H1 (cell line): ENCODE data around the gene CDK13. TPM values are rescaled to one million over a fixed set of nuclear protein-coding genes. Genes with fewer than 3 reads are reported as not detected.
A peak's percentile ranks its signal among the peaks of the same experiment; 100 is the strongest.

Experiments used
- CTCF ChIA-PET: fragments of 300-600 bp; sonication (Branson Sonifier 250); formaldehyde crosslinking; loops from one replicate; lab custom pipeline; 2021; ENCODE audit not compliant: partially characterized antibody; lab: Charles Lee
- POLR2A ChIA-PET: fragments of 300-600 bp; sonication (Branson Sonifier 250); formaldehyde crosslinking; loops from one replicate; lab custom pipeline; 2021; ENCODE audit warnings: inconsistent platforms; ENCODE audit not compliant: partially characterized antibody; lab: Charles Lee
- DNase-seq, 2 experiments: peaks; one replicate each; pipeline versions ENCODE4 v3.0.0 to v3.0.0-alpha.2; 2010 to 2022; ENCODE audit warnings: low spot score in 2 of 2, low read depth in 1 of 2, mixed read lengths in 1 of 2
- FAIRE-seq: peaks from 2 replicates; lab custom pipeline; 2011; peaks lifted over from hg19 to GRCh38; lab: Jason Lieb, UNC
- H2AFZ ChIP-seq: 2 replicates; pipeline ENCODE4 v1.8.1; 2012; ENCODE audit warnings: low read length, inconsistent platforms
- H2AK5ac ChIP-seq: 2 replicates; pipeline ENCODE4 v1.6.1; 2013; ENCODE audit warnings: low read depth, low read length
- H2BK120ac ChIP-seq: replicated peaks from 2 replicates; pipeline ENCODE3; 2013; ENCODE audit warnings: low read depth, low read length, inconsistent platforms
- H2BK12ac ChIP-seq: 2 replicates; pipeline ENCODE4 v1.6.1; 2013; ENCODE audit warnings: low read depth, low read length
- H2BK15ac ChIP-seq: 2 replicates; pipeline ENCODE4 v1.6.1; 2013; ENCODE audit warnings: low read length
- H2BK20ac ChIP-seq: 2 replicates; pipeline ENCODE4 v1.6.1; 2013; ENCODE audit warnings: low read length
- H2BK5ac ChIP-seq: 2 replicates; pipeline ENCODE4 v1.6.1; 2013; ENCODE audit warnings: low read depth, low read length
- H3K14ac ChIP-seq: 2 replicates; pipeline ENCODE4 v1.6.1; 2013; ENCODE audit warnings: inconsistent platforms; ENCODE audit not compliant: insufficient read length
- H3K18ac ChIP-seq: 2 replicates; pipeline ENCODE4 v1.6.1; 2013; ENCODE audit warnings: low read length; ENCODE audit errors: extremely low read depth
- H3K23ac ChIP-seq: 2 replicates; pipeline ENCODE4 v1.6.1; 2013; ENCODE audit warnings: inconsistent platforms; ENCODE audit not compliant: insufficient read length
- H3K23me2 ChIP-seq: 2 replicates; pipeline ENCODE4 v1.6.1; 2013; ENCODE audit warnings: low read depth, low read length
- H3K27ac ChIP-seq: 2 replicates; pipeline ENCODE4 v1.6.1; 2011; ENCODE audit warnings: low read depth, low read length, inconsistent platforms
- H3K27me3 ChIP-seq, 4 experiments: replicated peaks in 1 of 4; 1 replicate in 1 of 4; 2 replicates in 3 of 4; pipeline versions ENCODE4 v1.6.1 to v1.8.1; 2011 to 2013; ENCODE audit warnings: low read length in 3 of 4, mild to moderate bottlenecking in 3 of 4, inconsistent platforms in 2 of 4, mixed read lengths in 2 of 4, moderate library complexity in 1 of 4; ENCODE audit not compliant: control insufficient read depth in 3 of 4, insufficient read depth in 3 of 4; ENCODE audit errors: extremely low read depth in 1 of 4
- H3K36me3 ChIP-seq, 4 experiments: 2 replicates each; pipeline versions ENCODE4 v1.6.1 to v1.8.1; 2011 to 2013; ENCODE audit warnings: mild to moderate bottlenecking in 4 of 4, low read length in 3 of 4, moderate library complexity in 2 of 4, control low read depth in 1 of 4, inconsistent platforms in 1 of 4; ENCODE audit not compliant: insufficient read depth in 4 of 4, control insufficient read depth in 2 of 4
- H3K4ac ChIP-seq: replicated peaks from 2 replicates; pipeline ENCODE3; 2013; ENCODE audit warnings: low read length, low read depth, mixed read lengths, inconsistent platforms; ENCODE audit not compliant: insufficient read length
- H3K4me1 ChIP-seq, 4 experiments: replicated peaks in 1 of 4; 1 replicate in 1 of 4; 2 replicates in 3 of 4; pipeline versions ENCODE4 v1.6.1 to v1.8.1; 2011 to 2013; ENCODE audit warnings: low read length in 3 of 4, inconsistent platforms in 2 of 4, mixed read lengths in 1 of 4; ENCODE audit not compliant: insufficient read depth in 4 of 4, control insufficient read depth in 3 of 4
- H3K4me2 ChIP-seq, 2 experiments: 2 replicates each; pipeline versions ENCODE4 v1.6.1 to v1.8.1; 2011 to 2013; ENCODE audit warnings: low read depth in 2 of 2, low read length in 2 of 2, control low read depth in 1 of 2, inconsistent platforms in 1 of 2, mild to moderate bottlenecking in 1 of 2; ENCODE audit not compliant: insufficient read depth in 1 of 2
- H3K4me3 ChIP-seq, 4 experiments: fragments of 200-600, 300-600 bp in 1 of 4; sonication (generic), shearing (Covaris generic), sonication (Bioruptor Twin) in 1 of 4; 2 replicates each; pipeline versions ENCODE4 v1.5.1 to v1.8.1; 2011 to 2016; ENCODE audit warnings: low read length in 4 of 4, low read depth in 3 of 4, control low read depth in 2 of 4, inconsistent platforms in 2 of 4, mild to moderate bottlenecking in 2 of 4, mixed read lengths in 1 of 4, moderate library complexity in 1 of 4; ENCODE audit not compliant: insufficient read depth in 2 of 4; ENCODE audit errors: extremely low read depth in 1 of 4
- H3K56ac ChIP-seq: replicated peaks from 2 replicates; pipeline ENCODE3; 2013; ENCODE audit warnings: low read depth, mild to moderate bottlenecking, mixed read lengths, low read length, inconsistent platforms; ENCODE audit not compliant: insufficient read length
- H3K79me1 ChIP-seq: 2 replicates; pipeline ENCODE4 v1.6.1; 2013; ENCODE audit warnings: low read depth, low read length, control low read depth
- H3K79me2 ChIP-seq, 2 experiments: 2 replicates each; pipeline versions ENCODE4 v1.6.1 to v1.8.1; 2012 to 2013; ENCODE audit warnings: low read length in 2 of 2, mild to moderate bottlenecking in 2 of 2, inconsistent platforms in 1 of 2; ENCODE audit not compliant: insufficient read depth in 2 of 2, control insufficient read depth in 1 of 2
- H3K9ac ChIP-seq, 4 experiments: replicated peaks in 1 of 4; 1 replicate in 1 of 4; 2 replicates in 3 of 4; pipeline versions ENCODE4 v1.6.1 to v1.8.1; 2011 to 2013; ENCODE audit warnings: low read depth in 3 of 4, low read length in 3 of 4, control low read depth in 2 of 4, mild to moderate bottlenecking in 2 of 4, moderate library complexity in 2 of 4, inconsistent platforms in 1 of 4; ENCODE audit errors: extremely low read depth in 1 of 4
- H3K9me3 ChIP-seq, 2 experiments: 2 replicates each; pipeline versions ENCODE4 v1.6.1 to v1.8.1; 2012 to 2013; ENCODE audit warnings: mild to moderate bottlenecking in 2 of 2, moderate library complexity in 2 of 2, control low read depth in 1 of 2, inconsistent platforms in 1 of 2, low read depth in 1 of 2, low read length in 1 of 2, mixed read lengths in 1 of 2; ENCODE audit not compliant: insufficient read depth in 2 of 2
- H4K20me1 ChIP-seq, 2 experiments: replicated peaks in 1 of 2; 2 replicates each; pipeline versions ENCODE3 to v1.8.1; 2011 to 2013; ENCODE audit warnings: inconsistent platforms in 2 of 2, low read length in 2 of 2, mild to moderate bottlenecking in 1 of 2; ENCODE audit not compliant: insufficient read depth in 2 of 2, control insufficient read depth in 1 of 2
- H4K5ac ChIP-seq: 2 replicates; pipeline ENCODE4 v1.6.1; 2013; ENCODE audit warnings: low read length, low read depth, mixed read lengths, inconsistent platforms; ENCODE audit not compliant: insufficient read length
- H4K8ac ChIP-seq: 2 replicates; pipeline ENCODE4 v1.8.0; 2013; ENCODE audit warnings: mild to moderate bottlenecking, moderate library complexity, low read length, inconsistent platforms; ENCODE audit not compliant: insufficient read depth; ENCODE audit errors: extremely low read depth
- H4K91ac ChIP-seq: replicated peaks from 2 replicates; pipeline ENCODE3; 2013; ENCODE audit warnings: low read length, mixed read lengths, inconsistent platforms; ENCODE audit not compliant: insufficient read length
- ASH2L ChIP-seq: fragments of 200-600, 300-600 bp; sonication (generic); IDR thresholded peaks from one replicate; pipeline ENCODE4 v1.7.1; 2017; ENCODE audit warnings: low read length
- CEBPB ChIP-seq: IDR thresholded peaks from 2 replicates; pipeline ENCODE4 v1.6.1; 2012; ENCODE audit warnings: low read depth, low read length
- KDM4A ChIP-seq: IDR thresholded peaks from one replicate; pipeline ENCODE4 v1.7.1; 2012; ENCODE audit warnings: low read depth, mild to moderate bottlenecking, moderate library complexity, low read length, inconsistent platforms; ENCODE audit not compliant: severe bottlenecking
- PHF8 ChIP-seq: fragments of 200-600 bp; sonication (generic); conservative IDR thresholded peaks from 2 replicates; pipeline ENCODE4 v1.7.1; 2012; ENCODE audit warnings: low read depth, mild to moderate bottlenecking, inconsistent platforms, low read length, moderate library complexity
- RAD21 ChIP-seq, 2 experiments: IDR thresholded peaks in 1 of 2; conservative IDR thresholded peaks in 1 of 2; 2 replicates each; pipeline ENCODE4 v1.6.1; 2011; ENCODE audit warnings: low read depth in 2 of 2, low read length in 2 of 2, improper control_type of control experiment in 1 of 2, inconsistent platforms in 1 of 2, mild to moderate bottlenecking in 1 of 2, moderate library complexity in 1 of 2
- SIN3A ChIP-seq, 2 experiments: IDR thresholded peaks in 1 of 2; conservative IDR thresholded peaks in 1 of 2; 2 replicates each; pipeline ENCODE4 v1.6.1; 2011 to 2012; ENCODE audit warnings: low read length in 2 of 2, improper control_type of control experiment in 1 of 2, low read depth in 1 of 2, mild to moderate bottlenecking in 1 of 2
- TAF1 ChIP-seq: IDR thresholded peaks from 2 replicates; pipeline ENCODE4 v1.6.1; 2011; ENCODE audit warnings: mild to moderate bottlenecking, low read depth, low read length
- TAF7 ChIP-seq: optimal IDR thresholded peaks from 2 replicates; pipeline ENCODE3; 2011; ENCODE audit warnings: low read depth, mild to moderate bottlenecking, inconsistent platforms, low read length, moderate library complexity, borderline replicate concordance
- TEAD4 ChIP-seq: IDR thresholded peaks from 2 replicates; pipeline ENCODE4 v1.6.1; 2012; ENCODE audit warnings: low read depth, low read length, inconsistent platforms, mixed read lengths
- WGBS, 2 experiments: shearing (Covaris generic) in 1 of 2; methylation state at CpG; one replicate each; pipeline versions ENCODE4 v1.1.6 to v1.1.7; 2013 to 2015; ENCODE audit warnings: low lambda C conversion rate in 2 of 2, mixed read lengths in 2 of 2, inconsistent platforms in 1 of 2, low coverage in 1 of 2, missing lambda C conversion rate in 1 of 2; ENCODE audit not compliant: insufficient replicate concordance in 2 of 2, insufficient coverage in 1 of 2, insufficient read length in 1 of 2; ENCODE audit errors: extremely low coverage in 1 of 2, missing lambda C conversion rate in 1 of 2; 5-methylcytosine and 5-hydroxymethylcytosine counted together
- polyA plus RNA-seq, 7 experiments: library from polyadenylated mRNA; depleted of rRNA in 3 of 7; stranded (reverse) in 5 of 7; unstranded in 2 of 7; fragments of >200 nt in 5 of 7; fragments of 200-250 nt in 2 of 7; gene quantifications; 1 replicate in 5 of 7; 2 replicates in 1 of 7; 4 replicates in 1 of 7; pipeline versions ENCODE4 v1.2.1 to v1.2.3, GENCODE V29; 2011 to 2013; ENCODE audit warnings: missing spikeins in 2 of 7, mixed read lengths in 2 of 7
- total RNA-seq: library from RNA; stranded (reverse); fragmentation: NEBNext Ultra II Directional; extraction: Animal tissue kit (Norgen Biotek cat#: 25700); gene quantifications from 2 replicates; pipeline ENCODE4 v1.2.1, GENCODE V29; 2021

The CDK13 gene
- total and polyA plus RNA-seq, 2 of the 8 experiments (the other 6 are each of a cell fraction or from before 2014, with no cell fraction given), result 22.6 to 49.5 TPM

DNA sequence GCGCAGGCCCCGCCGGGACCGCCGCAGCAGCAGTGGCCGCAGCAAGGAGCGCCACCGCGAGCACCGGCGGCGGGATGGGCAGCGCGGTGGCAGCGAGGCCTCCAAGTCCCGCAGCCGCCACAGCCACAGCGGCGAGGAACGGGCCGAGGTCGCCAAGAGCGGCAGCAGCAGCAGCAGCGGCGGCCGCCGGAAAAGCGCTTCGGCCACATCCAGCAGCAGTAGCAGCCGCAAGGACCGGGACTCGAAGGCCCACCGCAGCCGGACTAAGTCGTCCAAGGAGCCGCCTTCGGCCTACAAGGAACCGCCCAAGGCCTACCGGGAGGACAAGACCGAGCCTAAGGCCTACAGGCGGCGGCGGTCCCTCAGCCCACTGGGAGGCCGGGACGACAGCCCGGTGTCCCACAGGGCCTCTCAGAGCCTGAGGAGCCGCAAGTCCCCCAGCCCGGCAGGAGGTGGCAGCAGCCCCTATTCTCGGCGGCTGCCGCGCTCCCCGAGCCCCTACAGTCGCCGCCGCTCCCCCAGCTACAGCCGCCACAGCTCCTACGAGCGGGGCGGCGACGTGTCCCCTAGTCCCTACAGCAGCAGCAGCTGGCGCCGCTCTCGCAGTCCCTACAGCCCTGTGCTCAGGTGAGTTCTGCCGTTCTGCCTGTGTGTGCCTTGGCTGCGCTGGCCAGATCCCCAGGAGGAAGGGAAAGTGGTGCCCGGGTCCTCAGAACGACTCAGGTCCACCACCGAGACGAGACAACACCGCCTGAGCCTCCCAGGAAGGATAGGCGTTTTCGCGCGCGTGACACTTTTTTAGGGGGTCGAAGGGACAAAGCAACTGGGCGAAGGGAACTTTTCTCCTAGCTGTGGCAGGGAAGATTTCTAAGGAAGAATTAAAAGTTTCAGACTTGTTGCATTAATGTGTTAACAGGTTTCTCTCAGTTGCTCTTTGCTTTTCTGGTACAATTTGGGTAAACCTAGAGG is 1.5 kb downstream of the CDK13 start:
- H4K91ac ChIP-seq, result peak overlapping the region; percentile 84
- H2BK20ac ChIP-seq, result no peak overlapping the region
- H2BK120ac ChIP-seq, result no peak overlapping the region
- H2AK5ac ChIP-seq, result no peak overlapping the region
- H4K5ac ChIP-seq, result peak overlapping the region; percentile 82
- H3K23me2 ChIP-seq, result peaks cover 3% of the 10 kb centered on the region
- H2BK5ac ChIP-seq, result peak overlapping the region; percentile 80; the same call in 1 of the 2 replicates
- H2BK12ac ChIP-seq, result no peak overlapping the region
- no peak overlapping the region for H2AFZ ChIP-seq
- H3K79me1 ChIP-seq, result 0 out of 2 replicates have a peak, but pooled peaks cover 3% of the 10 kb centered on the region
- peaks cover 16 to 54% of the 10 kb centered on the region in 2 experiments for H3K79me2 ChIP-seq
- H3K4ac ChIP-seq, result peak overlapping the region; percentile 97
- POLR2A ChIA-PET, result interaction anchor here (1.0 to 1.6 kb wide), 3 partner anchors 14 to 34 kb away, joined by 3 to 4 read pairs (median 3); no protein-coding TSS in a partner anchor
- CTCF ChIA-PET, result interaction anchor here (0.6 to 2.5 kb wide), 7 partner anchors 26 to 356 kb away, joined by 3 to 8 read pairs (median 3); no protein-coding TSS in a partner anchor
- H3K27ac ChIP-seq, result peak overlapping the region; percentile 28; the same call in 1 of the 2 replicates
- no peak overlapping the region for H3K23ac ChIP-seq
- H3K18ac ChIP-seq, result peak overlapping the region; percentile 86
- peak overlapping the region; percentile 83 to 91 (median 89) for H3K4me3 ChIP-seq
- FAIRE-seq (no peak), DNase-seq (peak in 1 of 2 experiments; percentile 78)
- no peaks in the 10 kb centered on the region for H3K9me3 ChIP-seq
- 0 out of 2 replicates have a peak overlapping the region, but pooled peaks have one; percentile 54 for H2BK15ac ChIP-seq
- peak overlapping the region; percentile 75 for H3K56ac ChIP-seq
- peak overlapping the region; percentile 80; the same call in 1 of the 2 replicates for H4K8ac ChIP-seq
- H3K27me3 ChIP-seq, result no peaks in the 10 kb centered on the region
- peak overlapping the region; percentile 72 to 74 for H3K4me2 ChIP-seq
- 1% methylated on average over 73 of the region's 79 CpGs; no CpG with 5 or more reads in 1 of the 2 experiments for WGBS, 2 experiments
- peak overlapping the region; percentile 74 to 89 (median 80) for H3K9ac ChIP-seq
- no peak overlapping the region for H3K14ac ChIP-seq
- no peaks in the 10 kb centered on the region; a peak in 4 of 7 replicates for H3K4me1 ChIP-seq
- H4K20me1 ChIP-seq, result peaks cover 14 to 21% of the 10 kb centered on the region in 2 experiments
- no peaks in the 10 kb centered on the region for H3K36me3 ChIP-seq
- TF ChIP-seq TAF1 (peak; percentile 22; the same call in 1 of the 2 replicates), SIN3A (conservative IDR thresholded peaks at IDR 0.05 in 1 of 2, IDR thresholded peaks at IDR 0.05 in 1 of 2; ENCODE audit: low read depth in 1 of 2, low read length in 2 of 2) (peak in 1 of 2 experiments; percentile 12; a peak in 2 of 4 replicates), TEAD4 (no peak), PHF8 (peak; percentile 37; the same call in 1 of the 2 replicates), TAF7 (no peak), CEBPB (no peak), KDM4A (peak; percentile 15), ASH2L (peak; percentile 42), RAD21 (IDR thresholded peaks at IDR 0.05 in 1 of 2, conservative IDR thresholded peaks at IDR 0.05 in 1 of 2; ENCODE audit: low read depth in 2 of 2, low read length in 2 of 2) (peak; percentile 53 to 59)
